Measurements from ENCODE around the gene DNASE1L3. TPM values are rescaled to one million over a fixed set of nuclear protein-coding genes. Genes with fewer than 3 reads are reported as not detected.

DNASE1L3 gene
- total and polyA plus RNA-seq, 2 experiments from 2014 or later, result not detected

GRCh38 chr3:58176185-58176530, 34.6 kb downstream of the DNASE1L3 start:
- H4K20me1 ChIP-seq (replicated peaks; ENCODE audit: insufficient read depth), result no peaks in the 10 kb centered on the region; the same call in 1 of the 2 replicates
- H3K9me2 ChIP-seq (ENCODE audit: insufficient read depth), result no peaks in the 10 kb centered on the region; the same call in 1 of the 2 replicates
- no peak overlapping the region for H3K27ac ChIP-seq (ENCODE audit: low read depth)
- peaks cover 37% of the 10 kb centered on the region for H3K4me1 Mint-ChIP-seq
- no peak overlapping the region for H3K27ac Mint-ChIP-seq
- 0 out of 2 replicates have a peak overlapping the region, but pooled peaks have one; percentile 47 for H2AFZ ChIP-seq
- H3K9me3 Mint-ChIP-seq, result no peaks in the 10 kb centered on the region; the same call in 2 of the 3 replicates
- no peak overlapping the region; the same call in 1 of the 2 replicates for H3K4me2 ChIP-seq
- no peak overlapping the region for H3K4me3 ChIP-seq
- H3K27me3 Mint-ChIP-seq (ENCODE audit: insufficient read depth, low read depth, poor library complexity), result peaks cover 16% of the 10 kb centered on the region
- no peak overlapping the region for H3K4me3 Mint-ChIP-seq
- peaks cover 29% of the 10 kb centered on the region for H3K4me1 ChIP-seq (ENCODE audit: insufficient read depth)
- TF ChIP-seq EZH2 (IDR thresholded peaks at IDR 0.05; ENCODE audit: low read depth, unreplicated experiment) (no peak), ZNF331 (CRISPR knock-in tag; IDR thresholded peaks at IDR 0.05; ENCODE audit: low read depth) (no peak), JUNB (IDR thresholded peaks at IDR 0.05; ENCODE audit: unreplicated experiment) (no peak), NANOG (IDR thresholded peaks at IDR 0.05; ENCODE audit: borderline replicate concordance) (no peak), POLR2AphosphoS5 (IDR thresholded peaks at IDR 0.05; ENCODE audit: low read depth) (no peak), ETS1 (IDR thresholded peaks at IDR 0.05) (no peak), CTCF (conservative IDR thresholded peaks at IDR 0.05; ENCODE audit: low read depth in 2 of 2) (no peak), CREB1 (CRISPR knock-in tag; IDR thresholded peaks at IDR 0.05; ENCODE audit: low read depth) (no peak), ZNF114 (CRISPR knock-in tag; IDR thresholded peaks at IDR 0.05) (no peak), STAT1 (IDR thresholded peaks at IDR 0.05; ENCODE audit: unreplicated experiment) (no peak)
- TF ChIP-seq, protein P1, sequence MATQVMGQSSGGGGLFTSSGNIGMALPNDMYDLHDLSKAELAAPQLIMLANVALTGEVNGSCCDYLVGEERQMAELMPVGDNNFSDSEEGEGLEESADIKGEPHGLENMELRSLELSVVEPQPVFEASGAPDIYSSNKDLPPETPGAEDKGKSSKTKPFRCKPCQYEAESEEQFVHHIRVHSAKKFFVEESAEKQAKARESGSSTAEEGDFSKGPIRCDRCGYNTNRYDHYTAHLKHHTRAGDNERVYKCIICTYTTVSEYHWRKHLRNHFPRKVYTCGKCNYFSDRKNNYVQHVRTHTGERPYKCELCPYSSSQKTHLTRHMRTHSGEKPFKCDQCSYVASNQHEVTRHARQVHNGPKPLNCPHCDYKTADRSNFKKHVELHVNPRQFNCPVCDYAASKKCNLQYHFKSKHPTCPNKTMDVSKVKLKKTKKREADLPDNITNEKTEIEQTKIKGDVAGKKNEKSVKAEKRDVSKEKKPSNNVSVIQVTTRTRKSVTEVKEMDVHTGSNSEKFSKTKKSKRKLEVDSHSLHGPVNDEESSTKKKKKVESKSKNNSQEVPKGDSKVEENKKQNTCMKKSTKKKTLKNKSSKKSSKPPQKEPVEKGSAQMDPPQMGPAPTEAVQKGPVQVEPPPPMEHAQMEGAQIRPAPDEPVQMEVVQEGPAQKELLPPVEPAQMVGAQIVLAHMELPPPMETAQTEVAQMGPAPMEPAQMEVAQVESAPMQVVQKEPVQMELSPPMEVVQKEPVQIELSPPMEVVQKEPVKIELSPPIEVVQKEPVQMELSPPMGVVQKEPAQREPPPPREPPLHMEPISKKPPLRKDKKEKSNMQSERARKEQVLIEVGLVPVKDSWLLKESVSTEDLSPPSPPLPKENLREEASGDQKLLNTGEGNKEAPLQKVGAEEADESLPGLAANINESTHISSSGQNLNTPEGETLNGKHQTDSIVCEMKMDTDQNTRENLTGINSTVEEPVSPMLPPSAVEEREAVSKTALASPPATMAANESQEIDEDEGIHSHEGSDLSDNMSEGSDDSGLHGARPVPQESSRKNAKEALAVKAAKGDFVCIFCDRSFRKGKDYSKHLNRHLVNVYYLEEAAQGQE (IDR thresholded peaks at IDR 0.05; ENCODE audit: unreplicated experiment), result no peak
- H3K27me3 ChIP-seq (ENCODE audit: insufficient read depth), result no peaks in the 10 kb centered on the region
- ATAC-seq (no peak), DNase-seq (ENCODE audit: low spot score) (no peak)
- no peaks in the 10 kb centered on the region; the same call in 1 of the 2 replicates for H3K36me3 ChIP-seq (ENCODE audit: insufficient read depth)
- H3K36me3 Mint-ChIP-seq (ENCODE audit: low read depth), result peaks cover under 1% of the 10 kb centered on the region; the same call in 1 of the 3 replicates
- H3K79me2 ChIP-seq (replicated peaks; ENCODE audit: insufficient read depth), result no peaks in the 10 kb centered on the region
- H3F3A ChIP-seq (replicated peaks; ENCODE audit: low read depth), result 0 out of 2 replicates have a peak, but pooled peaks cover 10% of the 10 kb centered on the region

Data from GM23338 (cell line).